HCT116 (cell line): ENCODE results near the gene VASN. TPM values are rescaled to one million over a fixed set of nuclear protein-coding genes. Genes with fewer than 3 reads are reported as not detected.

Experiments used
- ATAC-seq: fragments of 200-7000 bp; cut with Tn5 transposase; 2 replicates; pipeline ENCODE4 v1.9.1; 2020; ENCODE audit warnings: mild to moderate bottlenecking, moderate library complexity
- BruUV-seq: library from RNA; stranded (reverse); fragments of 400-500 nt; replicated peaks from 2 replicates; lab custom pipeline; 2021; lab: Mats Ljungman, UMichigan
- CTCF ChIA-PET: fragments of 300-600 bp; sonication (Branson Sonifier 250); formaldehyde crosslinking; loops from one replicate; lab custom pipeline; 2021; ENCODE audit warnings: antibody characterized with exemption; lab: Charles Lee
- POLR2A ChIA-PET: fragments of 300-600, 350-600 bp; sonication (Branson Sonifier 250); formaldehyde crosslinking; loops from one replicate; lab custom pipeline; 2021; ENCODE audit warnings: antibody characterized with exemption; lab: Charles Lee
- RAD21 ChIA-PET, 2 experiments: fragments of 300-600 bp; sonication (Branson Sonifier 250); formaldehyde crosslinking; loops; one replicate each; lab custom pipeline; 2023; ENCODE audit warnings: low total read pairs in 2 of 2; ENCODE audit not compliant: uncharacterized antibody in 2 of 2, unreplicated experiment in 2 of 2, low non-redundant PET in 1 of 2; lab: Charles Lee
- DNase-seq: peaks from one replicate; pipeline ENCODE4 v3.0.0-alpha.2; 2010; ENCODE audit warnings: low read depth, low spot score
- H2AFZ ChIP-seq: fragments of 200-600 bp; shearing (Covaris generic), sonication (generic); 2 replicates; pipeline ENCODE4 v1.6.1; 2017; ENCODE audit warnings: low read depth, mixed run types, mixed read lengths, antibody characterized with exemption, low read length; ENCODE audit not compliant: poor library complexity, severe bottlenecking
- H3K27ac ChIP-seq: 2 replicates; pipeline ENCODE4 v1.5.1; 2012; ENCODE audit warnings: low read depth, low read length
- H3K27me3 ChIP-seq: fragments of 200-600 bp; sonication (generic); 2 replicates; pipeline ENCODE4 v1.6.1; 2016; ENCODE audit warnings: mixed run types, low read length, mixed read lengths; ENCODE audit not compliant: insufficient read depth
- H3K36me3 ChIP-seq, 2 experiments: fragments of 200-500 bp in 1 of 2; fragments of 200-600 bp in 1 of 2; sonication (Bioruptor generic) in 1 of 2; sonication (generic) in 1 of 2; 2 replicates each; pipeline versions ENCODE4 v1.5.1 to v1.6.1; 2014 to 2016; ENCODE audit warnings: low read length in 2 of 2, inconsistent platforms in 1 of 2, mixed read lengths in 1 of 2, mixed run types in 1 of 2; ENCODE audit not compliant: insufficient read depth in 2 of 2, control insufficient read depth in 1 of 2
- H3K4me1 ChIP-seq, 2 experiments: fragments of 200-600 bp in 1 of 2; sonication (generic) in 1 of 2; 2 replicates each; pipeline versions ENCODE4 v1.5.1 to v1.6.1; 2012 to 2017; ENCODE audit warnings: low read length in 2 of 2, inconsistent platforms in 1 of 2, mild to moderate bottlenecking in 1 of 2, mixed read lengths in 1 of 2, mixed run types in 1 of 2, moderate library complexity in 1 of 2; ENCODE audit not compliant: insufficient read depth in 2 of 2, control insufficient read depth in 1 of 2
- H3K4me2 ChIP-seq: fragments of 200-600 bp; sonication (generic); 2 replicates; pipeline ENCODE4 v1.6.1; 2017; ENCODE audit warnings: mixed run types, low read length, mixed read lengths
- H3K4me3 ChIP-seq, 2 experiments: fragments of 200-600 bp in 1 of 2; sonication (generic) in 1 of 2; replicated peaks in 1 of 2; 2 replicates each; pipeline ENCODE4 v1.5.1; 2011 to 2016; ENCODE audit warnings: low read length in 2 of 2, control low read depth in 1 of 2, low read depth in 1 of 2, mild to moderate bottlenecking in 1 of 2, mixed read lengths in 1 of 2, mixed run types in 1 of 2
- H3K79me2 ChIP-seq: fragments of 200-600 bp; sonication (generic); 2 replicates; pipeline ENCODE4 v1.6.1; 2017; ENCODE audit warnings: mild to moderate bottlenecking, mixed run types, low read length, moderate library complexity, mixed read lengths; ENCODE audit not compliant: insufficient read depth
- H3K9ac ChIP-seq: fragments of 200-600 bp; sonication (generic); 2 replicates; pipeline ENCODE4 v1.6.1; 2016; ENCODE audit warnings: low read length, mixed read lengths
- H3K9me2 ChIP-seq: fragments of 200-600 bp; sonication (generic), shearing (Covaris generic); 2 replicates; pipeline ENCODE4 v1.6.1; 2017; ENCODE audit warnings: mixed run types, mild to moderate bottlenecking, moderate library complexity; ENCODE audit not compliant: insufficient read depth
- H3K9me3 ChIP-seq, 2 experiments: fragments of 200-500 bp in 1 of 2; fragments of 200-600 bp in 1 of 2; sonication (Bioruptor generic) in 1 of 2; sonication (generic) in 1 of 2; 2 replicates each; pipeline ENCODE4 v1.6.1; 2014 to 2017; ENCODE audit warnings: low read length in 2 of 2, mixed read lengths in 2 of 2, inconsistent platforms in 1 of 2, low read depth in 1 of 2, mild to moderate bottlenecking in 1 of 2, mixed run types in 1 of 2, moderate library complexity in 1 of 2; ENCODE audit not compliant: control insufficient read depth in 1 of 2, insufficient read depth in 1 of 2
- H4K20me1 ChIP-seq: fragments of 200-600 bp; sonication (generic), shearing (Covaris generic); 2 replicates; pipeline ENCODE4 v1.6.1; 2017; ENCODE audit warnings: mixed run types, mild to moderate bottlenecking, moderate library complexity; ENCODE audit not compliant: insufficient read depth
- ATF3 ChIP-seq: IDR thresholded peaks from 2 replicates; pipeline ENCODE4 v1.6.1; 2012
- CBX3 ChIP-seq: IDR thresholded peaks from 2 replicates; pipeline ENCODE4 v1.6.1; 2012; ENCODE audit warnings: low read depth
- ELF1 ChIP-seq: IDR thresholded peaks from 2 replicates; pipeline ENCODE4 v1.6.1; 2012; ENCODE audit warnings: low read depth, borderline replicate concordance
- JUND ChIP-seq: IDR thresholded peaks from 2 replicates; pipeline ENCODE4 v1.6.1; 2012
- SIN3A ChIP-seq: IDR thresholded peaks from 2 replicates; pipeline ENCODE4 v1.6.1; 2012; ENCODE audit warnings: low read depth
- TCF7L2 ChIP-seq: IDR thresholded peaks from 2 replicates; pipeline ENCODE4 v1.7.0; 2011; ENCODE audit warnings: borderline replicate concordance, inconsistent platforms; ENCODE audit not compliant: insufficient read depth, insufficient read length; ENCODE audit errors: extremely low read depth
- intact Hi-C: fragments of 100-400 bp; cut with micrococcal nuclease; formaldehyde crosslinking; loops from 2 replicates; pipeline ENCODE4 v1.10.0; 2022
- total RNA-seq: library from RNA; stranded (reverse); gene quantifications from one replicate; pipeline ENCODE4 v1.2.1, GENCODE V29; 2021; ENCODE audit not compliant: unreplicated experiment
- TF ChIP-seq, protein P1 (sequence below): IDR thresholded peaks from 2 replicates; pipeline ENCODE4 v1.6.1; 2011; ENCODE audit warnings: mild to moderate bottlenecking, low read length, moderate library complexity; ENCODE audit not compliant: insufficient replicate concordance; ENCODE audit errors: extremely low read depth
- TF ChIP-seq, protein P2 (sequence below), 3 experiments: fragments of 200-600 bp in 1 of 3; sonication (generic) in 1 of 3; IDR thresholded peaks in 2 of 3; conservative IDR thresholded peaks in 1 of 3; 2 replicates each; pipeline ENCODE4 v1.5.1; 2012 to 2017; ENCODE audit warnings: low read depth in 2 of 3, low read length in 2 of 3, antibody characterized with exemption in 1 of 3, borderline replicate concordance in 1 of 3, control low read depth in 1 of 3, mild to moderate bottlenecking in 1 of 3, mixed read lengths in 1 of 3, mixed run types in 1 of 3, moderate library complexity in 1 of 3; ENCODE audit not compliant: insufficient read depth in 1 of 3

Gene VASN
- total RNA-seq, 1 experiment from 2014 or later = 6.3 TPM

DNA sequence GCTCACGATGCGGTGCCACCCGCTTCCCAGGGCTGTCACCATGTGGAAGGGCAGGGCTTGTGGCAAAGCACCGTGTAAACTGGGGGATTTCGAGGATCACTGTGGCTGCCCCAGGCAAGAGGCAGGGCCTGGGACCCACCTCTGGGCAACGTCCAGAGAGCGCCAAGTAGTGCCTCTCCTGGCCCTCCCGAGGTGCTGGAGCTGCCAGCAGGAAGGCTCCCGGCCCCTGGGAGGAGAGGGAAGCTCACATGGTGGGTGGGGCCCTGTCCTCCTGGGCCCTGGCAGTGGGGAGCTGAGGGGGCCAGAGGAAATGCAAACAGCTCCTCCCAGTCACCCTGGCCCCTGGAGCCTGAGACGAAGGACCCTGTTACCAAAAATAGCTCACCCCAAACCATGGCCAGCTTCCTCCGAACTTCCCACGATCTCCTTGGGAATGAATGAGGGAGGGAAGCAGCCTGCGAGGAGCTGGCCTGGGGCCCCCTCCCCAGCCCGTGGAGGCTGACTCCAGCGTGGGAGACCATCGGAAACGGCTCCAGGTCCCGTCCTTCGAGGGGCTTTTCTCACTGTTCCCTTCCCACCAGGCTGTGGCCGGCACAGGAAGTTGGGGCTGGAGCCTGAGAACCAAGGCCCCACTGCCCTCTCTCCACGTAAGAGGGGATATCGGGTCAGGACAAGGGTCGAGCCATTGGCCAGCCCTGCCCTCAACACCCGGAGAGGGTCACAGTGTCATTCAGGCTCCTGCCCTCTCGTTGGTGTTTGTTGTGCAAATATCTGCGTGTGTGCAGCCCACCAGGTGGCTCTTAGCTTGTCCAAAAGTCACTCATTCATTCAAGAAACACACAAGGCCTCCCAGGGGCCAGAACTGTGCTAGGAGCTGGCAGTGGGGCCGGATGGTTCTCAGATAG, 17.7 kb downstream of the VASN start:
- Histone ChIP-seq H3K27ac (no peak overlapping the region), H3K4me1 (peaks cover 7 to 13% of the 10 kb centered on the region in 2 experiments; a peak in 3 of 4 replicates), H3K4me2 (no peak overlapping the region), H3K36me3 (no peaks in the 10 kb centered on the region), H2AFZ (no peak overlapping the region), H3K27me3 (no peaks in the 10 kb centered on the region), H4K20me1 (no peaks in the 10 kb centered on the region), H3K9me3 (no peaks in the 10 kb centered on the region), H3K79me2 (no peaks in the 10 kb centered on the region), H3K9me2 (no peaks in the 10 kb centered on the region), H3K4me3 (no peak overlapping the region), H3K9ac (no peak overlapping the region)
- intact Hi-C loops = no loop called here
- no TSS peak for BruUV-seq
- TF ChIP-seq ELF1 (no peak), ATF3 (no peak), TCF7L2 (no peak), SIN3A (no peak), JUND (no peak), CBX3 (no peak)
- TF ChIP-seq, protein P1, sequence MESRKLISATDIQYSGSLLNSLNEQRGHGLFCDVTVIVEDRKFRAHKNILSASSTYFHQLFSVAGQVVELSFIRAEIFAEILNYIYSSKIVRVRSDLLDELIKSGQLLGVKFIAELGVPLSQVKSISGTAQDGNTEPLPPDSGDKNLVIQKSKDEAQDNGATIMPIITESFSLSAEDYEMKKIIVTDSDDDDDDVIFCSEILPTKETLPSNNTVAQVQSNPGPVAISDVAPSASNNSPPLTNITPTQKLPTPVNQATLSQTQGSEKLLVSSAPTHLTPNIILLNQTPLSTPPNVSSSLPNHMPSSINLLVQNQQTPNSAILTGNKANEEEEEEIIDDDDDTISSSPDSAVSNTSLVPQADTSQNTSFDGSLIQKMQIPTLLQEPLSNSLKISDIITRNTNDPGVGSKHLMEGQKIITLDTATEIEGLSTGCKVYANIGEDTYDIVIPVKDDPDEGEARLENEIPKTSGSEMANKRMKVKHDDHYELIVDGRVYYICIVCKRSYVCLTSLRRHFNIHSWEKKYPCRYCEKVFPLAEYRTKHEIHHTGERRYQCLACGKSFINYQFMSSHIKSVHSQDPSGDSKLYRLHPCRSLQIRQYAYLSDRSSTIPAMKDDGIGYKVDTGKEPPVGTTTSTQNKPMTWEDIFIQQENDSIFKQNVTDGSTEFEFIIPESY = no peak
- TF ChIP-seq, protein P2, sequence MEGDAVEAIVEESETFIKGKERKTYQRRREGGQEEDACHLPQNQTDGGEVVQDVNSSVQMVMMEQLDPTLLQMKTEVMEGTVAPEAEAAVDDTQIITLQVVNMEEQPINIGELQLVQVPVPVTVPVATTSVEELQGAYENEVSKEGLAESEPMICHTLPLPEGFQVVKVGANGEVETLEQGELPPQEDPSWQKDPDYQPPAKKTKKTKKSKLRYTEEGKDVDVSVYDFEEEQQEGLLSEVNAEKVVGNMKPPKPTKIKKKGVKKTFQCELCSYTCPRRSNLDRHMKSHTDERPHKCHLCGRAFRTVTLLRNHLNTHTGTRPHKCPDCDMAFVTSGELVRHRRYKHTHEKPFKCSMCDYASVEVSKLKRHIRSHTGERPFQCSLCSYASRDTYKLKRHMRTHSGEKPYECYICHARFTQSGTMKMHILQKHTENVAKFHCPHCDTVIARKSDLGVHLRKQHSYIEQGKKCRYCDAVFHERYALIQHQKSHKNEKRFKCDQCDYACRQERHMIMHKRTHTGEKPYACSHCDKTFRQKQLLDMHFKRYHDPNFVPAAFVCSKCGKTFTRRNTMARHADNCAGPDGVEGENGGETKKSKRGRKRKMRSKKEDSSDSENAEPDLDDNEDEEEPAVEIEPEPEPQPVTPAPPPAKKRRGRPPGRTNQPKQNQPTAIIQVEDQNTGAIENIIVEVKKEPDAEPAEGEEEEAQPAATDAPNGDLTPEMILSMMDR (IDR thresholded peaks at IDR 0.05 in 2 of 3, conservative IDR thresholded peaks at IDR 0.05 in 1 of 3; ENCODE audit: borderline replicate concordance in 1 of 3, insufficient read depth in 1 of 3, low read depth in 2 of 3, low read length in 2 of 3) = no peak
- DNase-seq = no peak
- ChIA-PET RAD21 (no interaction called here), CTCF (interaction anchor here (1.1 kb wide), 1 partner anchor 15 kb away, joined by 3 read pairs; no protein-coding TSS in a partner anchor), POLR2A (no interaction called here)
- ATAC-seq = no peak
